Breast epithelium (tissue), 3 donors: ENCODE measurements around the gene F3.

Experiments
- CTCF ChIP-seq, 3 donors: fragments of 450-650 bp; IDR thresholded peaks; one replicate each; pipeline ENCODE4 v1.5.1; 2016 to 2017; ENCODE audit warnings: antibody characterized with exemption in 3 of 3, mild to moderate bottlenecking in 3 of 3, moderate library complexity in 3 of 3
- POLR2A ChIP-seq: fragments of 450-650 bp; IDR thresholded peaks from one replicate; pipeline ENCODE4 v1.6.1; 2016; ENCODE audit warnings: antibody characterized with exemption, mild to moderate bottlenecking, moderate library complexity

DNA sequence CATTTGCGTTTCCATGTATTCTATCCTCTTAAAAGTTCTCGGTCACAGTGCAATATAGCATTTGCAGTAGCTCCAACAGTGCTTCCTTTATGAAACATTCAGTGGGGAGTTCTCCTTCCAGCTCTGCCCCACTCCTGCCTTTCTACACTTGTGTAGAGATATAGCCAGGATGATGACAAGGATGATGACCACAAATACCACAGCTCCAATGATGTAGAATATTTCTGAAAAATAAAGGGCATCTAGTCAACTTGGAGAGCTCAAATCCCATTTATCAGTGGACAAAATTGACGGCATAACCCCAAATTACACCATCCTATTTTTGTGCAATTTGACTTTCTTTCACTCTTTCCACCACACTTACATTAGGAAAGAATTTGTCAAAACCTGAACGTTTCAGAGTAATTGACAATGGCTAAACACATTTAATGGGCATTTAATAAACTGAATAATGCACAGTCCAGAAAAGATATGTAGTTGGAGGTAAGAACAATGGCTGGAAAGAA, 11.1 kb downstream of the F3 start:
- TF ChIP-seq CTCF (IDR thresholded peaks at IDR 0.05) (no peak), POLR2A (no peak)
